Cardiac fibroblast (primary cell): ENCODE results near the gene ARHGAP8.
"Not testable (repeated sequence)": the region's sequence is repeated elsewhere in the genome, so short reads cannot be mapped to it uniquely, and the experiment has no call there.

ENCODE experiments used
- DNase-seq, 2 donors: peaks; one replicate each; pipeline versions ENCODE4 v3.0.0 to v3.0.0-alpha.2; 2010; ENCODE audit warnings: low read depth in 2 of 2
- H3K4me3 ChIP-seq, 2 donors: replicated peaks in 1 of 2; 1 replicate in 1 of 2; 2 replicates in 1 of 2; pipeline ENCODE4 v1.5.1; 2011; ENCODE audit warnings: low read depth in 2 of 2, low read length in 2 of 2, mild to moderate bottlenecking in 2 of 2, moderate library complexity in 1 of 2
- TF ChIP-seq, protein P1 (sequence below): IDR thresholded peaks from one replicate; pipeline ENCODE4 v1.5.1; 2011; ENCODE audit warnings: low read depth, mild to moderate bottlenecking, low read length, inconsistent platforms

The ARHGAP8 gene

DNA sequence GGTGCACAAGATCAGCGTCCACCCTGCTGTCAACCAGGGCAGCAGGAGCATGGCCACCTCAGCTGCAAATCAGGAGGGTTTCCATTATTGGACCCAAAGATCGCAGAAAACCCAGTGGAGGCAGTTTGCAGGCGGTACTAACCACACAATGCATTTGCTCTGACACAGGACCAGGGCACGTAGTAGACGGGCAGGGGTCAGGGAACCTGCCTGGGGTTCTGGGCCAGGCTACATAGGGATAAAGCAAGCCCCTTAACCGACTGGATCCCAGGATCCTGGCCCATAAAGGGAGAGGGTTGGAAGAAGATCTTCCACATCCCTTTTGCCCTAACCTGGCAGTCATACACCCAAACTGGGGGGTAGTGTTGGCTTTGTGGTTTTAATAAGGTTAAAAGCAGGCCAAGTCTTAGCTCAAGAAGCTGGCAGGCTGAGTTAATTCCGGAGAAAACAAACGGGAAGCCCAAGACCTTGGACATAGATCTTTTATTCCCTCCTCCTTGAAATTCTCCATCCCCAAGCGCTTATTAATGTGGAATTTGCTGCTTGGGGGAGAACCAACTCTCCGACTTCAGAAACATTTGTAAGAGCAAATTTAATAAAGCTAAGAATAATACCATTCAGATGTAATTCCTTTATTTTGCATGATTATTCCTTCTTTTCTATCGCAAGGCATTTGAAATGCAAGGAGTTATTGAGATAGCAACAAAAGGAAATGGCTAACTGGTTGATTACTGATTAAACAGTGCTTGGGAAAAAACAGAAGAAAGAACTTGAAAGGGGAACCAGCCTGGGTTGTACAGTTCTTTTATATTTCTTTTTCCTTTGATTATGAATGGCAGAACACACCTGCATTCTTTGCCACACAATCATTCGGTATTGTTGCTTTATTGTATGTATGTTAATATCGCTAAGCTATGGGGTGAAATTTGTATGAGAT, 6.3 kb upstream of the ARHGAP8 start:
- DNase-seq: no peak
- TF ChIP-seq, protein P1, sequence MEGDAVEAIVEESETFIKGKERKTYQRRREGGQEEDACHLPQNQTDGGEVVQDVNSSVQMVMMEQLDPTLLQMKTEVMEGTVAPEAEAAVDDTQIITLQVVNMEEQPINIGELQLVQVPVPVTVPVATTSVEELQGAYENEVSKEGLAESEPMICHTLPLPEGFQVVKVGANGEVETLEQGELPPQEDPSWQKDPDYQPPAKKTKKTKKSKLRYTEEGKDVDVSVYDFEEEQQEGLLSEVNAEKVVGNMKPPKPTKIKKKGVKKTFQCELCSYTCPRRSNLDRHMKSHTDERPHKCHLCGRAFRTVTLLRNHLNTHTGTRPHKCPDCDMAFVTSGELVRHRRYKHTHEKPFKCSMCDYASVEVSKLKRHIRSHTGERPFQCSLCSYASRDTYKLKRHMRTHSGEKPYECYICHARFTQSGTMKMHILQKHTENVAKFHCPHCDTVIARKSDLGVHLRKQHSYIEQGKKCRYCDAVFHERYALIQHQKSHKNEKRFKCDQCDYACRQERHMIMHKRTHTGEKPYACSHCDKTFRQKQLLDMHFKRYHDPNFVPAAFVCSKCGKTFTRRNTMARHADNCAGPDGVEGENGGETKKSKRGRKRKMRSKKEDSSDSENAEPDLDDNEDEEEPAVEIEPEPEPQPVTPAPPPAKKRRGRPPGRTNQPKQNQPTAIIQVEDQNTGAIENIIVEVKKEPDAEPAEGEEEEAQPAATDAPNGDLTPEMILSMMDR: no peak
- no peak overlapping the region for H3K4me3 ChIP-seq

GRCh38 chr22:44747784-44748127, 4.6 kb upstream of the ARHGAP8 start:
- not testable (repeated sequence) for H3K4me3 ChIP-seq
- peak in 1 of 2 donors; percentile 24 for DNase-seq

DNA sequence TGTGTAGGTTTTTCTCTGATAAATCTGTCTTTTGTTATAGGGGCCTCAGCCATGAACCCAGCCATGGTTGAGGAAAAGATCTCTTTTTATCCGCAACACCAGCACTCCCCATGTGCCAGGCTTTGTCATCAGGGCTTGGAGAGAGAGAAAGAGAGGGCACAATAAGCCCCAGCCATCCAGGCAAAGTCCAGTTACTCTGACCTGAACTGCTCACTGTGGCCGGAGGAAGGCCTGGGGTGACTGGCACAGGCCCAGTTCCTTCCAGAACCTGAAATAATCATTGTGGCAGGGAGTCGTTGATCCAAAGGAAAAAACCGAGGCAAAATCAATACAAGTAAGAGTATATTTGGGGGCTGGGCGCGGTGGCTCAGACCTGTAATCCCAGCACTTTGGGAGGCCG, 3.9 kb upstream of the ARHGAP8 start:
- no peak overlapping the region for H3K4me3 ChIP-seq
- TF ChIP-seq, protein P1: no peak
- no peak for DNase-seq

DNA sequence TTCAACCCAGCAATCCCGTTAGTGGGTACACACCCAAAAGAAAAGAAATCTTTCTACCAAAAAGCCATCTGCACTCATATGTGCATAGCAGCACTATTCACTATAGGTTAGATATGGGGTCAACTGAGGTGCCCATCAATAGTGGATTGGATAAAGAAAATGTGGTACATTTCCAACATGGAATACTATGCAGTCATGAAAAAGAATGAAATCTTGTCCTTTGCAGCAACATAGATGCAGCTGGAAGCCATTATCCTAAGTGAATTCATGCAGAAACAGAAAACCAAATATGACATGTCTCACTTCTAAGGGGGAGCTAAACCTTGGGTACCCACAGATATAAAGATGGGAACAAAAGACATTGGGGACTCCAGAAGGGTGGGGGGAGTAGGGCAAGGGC, 1.9 kb upstream of the ARHGAP8 start:
- TF ChIP-seq, protein P1: no peak
- no peak for DNase-seq
- no peak overlapping the region for H3K4me3 ChIP-seq

GRCh38 chr22:44753189-44754042, 1.0 kb downstream of the ARHGAP8 start:
- H3K4me3 ChIP-seq: no peak overlapping the region
- peak; percentile 38 to 86 for DNase-seq
- TF ChIP-seq, protein P1: no peak

DNA sequence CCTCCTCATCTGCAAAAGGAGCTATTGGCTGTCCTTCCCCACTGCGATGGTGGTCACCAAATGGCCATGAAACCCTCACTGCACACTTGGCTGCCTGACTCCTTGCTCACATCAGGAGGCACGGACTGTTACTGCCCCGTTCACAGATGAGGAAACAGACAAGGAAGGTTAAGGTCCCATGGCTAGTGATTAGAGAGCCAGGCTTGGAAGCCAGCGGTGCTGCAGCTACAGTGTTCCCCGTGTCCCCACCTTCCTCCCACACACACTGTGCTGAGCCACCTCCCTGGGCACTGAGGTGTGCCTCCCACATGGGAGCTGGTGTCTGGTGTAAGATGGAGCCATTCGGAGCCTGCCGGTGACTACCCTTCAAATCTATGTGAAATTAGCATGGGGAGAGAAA, 2.6 kb downstream of the ARHGAP8 start:
- DNase-seq: no peak
- TF ChIP-seq, protein P1: no peak

GRCh38 chr22:44755417-44755816, 3.0 kb downstream of the ARHGAP8 start:
- DNase-seq: no peak
- TF ChIP-seq, protein P1: no peak
- H3K4me3 ChIP-seq: no peak overlapping the region

More for the DNA sequence above, 2.6 kb downstream of the ARHGAP8 start:
- H3K4me3 ChIP-seq: no peak overlapping the region
